HG02973 (cell line): ENCODE measurements around the gene AIG1.
"Not testable (repeated sequence)": the region's sequence is repeated elsewhere in the genome, so short reads cannot be mapped to it uniquely, and the experiment has no call there.

ENCODE experiments used
- ATAC-seq: cut with Tn5 transposase; IDR thresholded peaks from one replicate; pipeline ENCODE4 v1.9.1; 2021; ENCODE audit warnings: moderate library complexity; ENCODE audit not compliant: unreplicated experiment

The AIG1 gene

DNA sequence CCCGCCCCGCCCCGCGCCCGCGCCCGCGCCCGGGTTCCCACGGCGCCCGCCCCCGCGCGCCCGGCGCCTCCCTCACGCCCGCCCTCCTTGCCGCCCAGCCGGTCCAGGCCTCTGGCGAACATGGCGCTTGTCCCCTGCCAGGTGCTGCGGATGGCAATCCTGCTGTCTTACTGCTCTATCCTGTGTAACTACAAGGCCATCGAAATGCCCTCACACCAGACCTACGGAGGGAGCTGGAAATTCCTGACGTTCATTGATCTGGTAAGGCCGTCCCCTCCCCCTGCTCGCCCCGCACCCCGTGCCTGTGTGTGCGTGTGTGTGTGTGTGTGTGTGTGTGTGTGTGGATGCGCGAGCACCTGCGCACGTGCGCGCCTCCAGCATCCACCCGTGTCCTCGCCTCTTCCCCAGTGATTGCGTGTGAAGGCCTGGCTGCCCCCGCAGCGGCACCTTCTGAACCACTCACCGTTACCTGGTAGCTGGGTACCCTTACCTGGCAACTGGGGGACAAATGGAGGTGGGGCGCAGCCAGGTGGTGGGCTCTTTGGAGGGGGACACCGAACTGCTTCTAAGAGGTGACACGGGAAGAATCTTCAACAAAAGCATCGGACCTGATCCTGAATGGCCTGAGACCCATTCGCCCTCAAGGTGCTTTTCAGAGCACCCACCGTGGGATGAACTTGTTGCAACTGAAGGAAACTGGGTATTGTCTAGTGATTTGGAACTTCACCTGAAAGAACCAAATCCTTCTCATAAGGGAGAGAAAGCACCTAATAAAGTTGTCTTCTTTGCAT lies at the start of gene AIG1:
AIG1 (plus strand) TSS at position 84 of the 791 bp plus-strand sequence; CDS start at position 121, 37 bp downstream.
- ATAC-seq = peak; percentile 45

GRCh38 chr6:143014764-143015163 lies 45.9 kb upstream of the AIG1 start:
- ATAC-seq = no peak

- no peak for ATAC-seq
These were observed 45.4 kb upstream of the AIG1 start for GRCh38 chr6:143015300-143015706.

DNA sequence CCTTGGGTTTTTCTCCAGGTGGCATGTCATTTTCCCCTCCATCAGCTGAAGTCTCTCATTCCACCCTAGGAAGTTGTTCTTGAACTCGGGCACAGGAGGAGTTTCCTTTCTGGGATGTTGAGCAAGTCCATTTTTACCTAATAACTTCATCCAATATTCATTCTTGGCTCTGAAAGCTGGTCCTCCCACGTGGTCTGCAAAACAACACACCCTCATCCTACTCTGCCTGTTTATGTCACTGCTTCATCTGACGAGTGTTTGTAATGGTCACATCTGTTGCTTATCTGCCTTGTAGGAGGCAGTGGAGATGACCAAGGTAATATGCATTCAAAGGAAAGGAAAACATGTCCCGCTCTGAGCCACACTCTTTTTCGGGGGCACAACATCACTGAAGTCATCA lies 41.7 kb upstream of the AIG1 start:
- ATAC-seq = no peak

DNA sequence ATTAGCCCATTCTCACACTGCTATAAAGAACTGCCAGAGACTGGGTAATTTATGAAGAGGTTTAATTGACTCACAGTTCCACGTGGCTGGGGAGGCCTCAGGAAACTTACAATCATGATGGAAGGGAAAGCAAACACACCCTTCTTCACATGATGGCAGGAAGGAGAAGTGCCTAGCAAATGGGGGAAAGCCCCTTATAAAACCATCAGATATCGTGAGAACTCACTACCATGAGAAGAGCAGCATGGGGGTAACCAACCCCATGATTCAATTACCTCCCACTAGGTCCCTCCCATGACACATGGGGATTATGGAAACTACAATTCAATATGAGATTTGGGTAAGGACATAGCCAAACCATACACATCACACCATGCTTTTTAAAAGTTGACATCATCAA lies 39.8 kb upstream of the AIG1 start:
- not testable (repeated sequence) for ATAC-seq

DNA sequence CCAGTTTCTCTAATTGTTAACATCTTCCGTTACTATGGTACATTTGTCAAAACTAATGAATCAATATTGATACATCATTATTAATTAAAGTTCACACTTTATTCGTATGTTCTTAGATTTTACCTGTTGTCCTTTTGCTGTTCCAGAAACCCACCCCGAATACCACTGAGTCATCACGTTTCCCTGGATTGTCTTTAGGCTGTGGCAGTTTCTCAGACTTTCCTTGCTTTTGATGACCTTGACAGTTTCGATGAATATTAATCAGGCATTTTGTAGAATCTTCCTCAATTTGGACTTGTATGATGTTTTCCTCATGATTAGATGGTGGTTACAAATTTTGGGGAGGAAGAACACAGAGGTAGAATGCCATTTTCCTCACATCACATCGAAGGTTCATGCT lies 39.1 kb upstream of the AIG1 start:
- ATAC-seq = no peak

DNA sequence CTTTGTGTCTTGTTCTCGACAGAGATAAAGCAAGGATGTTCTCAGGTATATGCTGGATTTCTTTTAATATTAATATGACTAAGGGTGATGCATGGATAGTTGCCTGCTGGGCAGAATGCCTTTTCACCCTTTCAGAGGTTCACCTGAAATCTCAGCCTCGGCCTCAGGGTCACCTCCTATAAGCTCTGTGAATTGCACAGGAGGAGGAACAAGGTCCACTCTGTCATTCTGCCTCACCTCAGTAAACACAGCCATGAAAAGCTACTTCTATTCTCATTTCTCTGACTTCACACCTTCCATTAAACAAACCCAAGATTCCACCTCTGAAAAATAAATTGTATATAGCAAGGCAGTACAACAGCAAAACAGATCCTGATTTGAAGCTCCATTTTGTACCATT lies 38.1 kb upstream of the AIG1 start:
- ATAC-seq = no peak

DNA sequence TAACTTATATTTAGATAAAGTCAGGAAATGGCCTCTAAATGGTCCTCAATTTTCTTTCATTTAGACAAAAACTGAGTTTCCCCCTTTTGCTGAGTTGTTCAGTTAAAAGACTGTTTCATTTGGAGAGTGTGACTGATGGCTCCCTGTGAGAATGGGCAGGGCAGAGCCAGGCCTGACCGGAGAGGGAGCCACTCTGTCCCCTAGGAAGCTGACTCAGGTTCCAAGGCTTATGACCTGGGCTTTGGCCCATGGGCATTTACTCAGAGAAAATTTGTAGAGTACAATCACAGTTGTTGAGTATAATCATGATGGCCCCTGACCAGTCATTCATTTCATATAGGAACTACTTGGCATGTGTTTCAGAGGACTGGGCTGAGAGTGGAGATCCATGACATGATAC lies 37.0 kb upstream of the AIG1 start:
- no peak for ATAC-seq

DNA sequence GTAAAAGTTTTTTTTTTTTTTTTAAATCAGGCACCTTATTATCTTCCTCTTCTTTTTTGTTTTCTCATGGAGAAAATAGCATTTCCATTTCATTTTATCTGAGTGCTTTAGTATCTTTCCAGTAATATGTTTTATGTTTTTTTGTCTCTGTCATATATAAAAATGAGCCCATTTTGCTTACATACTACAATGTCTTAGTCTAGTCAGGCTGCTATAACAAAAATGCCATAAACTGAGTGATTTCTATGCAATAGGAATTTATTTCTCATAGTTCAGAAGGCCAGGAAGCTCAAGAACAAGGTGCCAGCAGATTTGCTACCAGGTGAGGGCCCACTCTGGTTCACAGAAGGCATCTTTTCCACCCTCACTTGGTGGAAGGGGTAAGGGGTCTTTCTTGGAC lies 35.7 kb upstream of the AIG1 start:
- no peak for ATAC-seq

- no peak for ATAC-seq
These were observed 33.8 kb upstream of the AIG1 start for GRCh38 chr6:143026696-143027449.

DNA sequence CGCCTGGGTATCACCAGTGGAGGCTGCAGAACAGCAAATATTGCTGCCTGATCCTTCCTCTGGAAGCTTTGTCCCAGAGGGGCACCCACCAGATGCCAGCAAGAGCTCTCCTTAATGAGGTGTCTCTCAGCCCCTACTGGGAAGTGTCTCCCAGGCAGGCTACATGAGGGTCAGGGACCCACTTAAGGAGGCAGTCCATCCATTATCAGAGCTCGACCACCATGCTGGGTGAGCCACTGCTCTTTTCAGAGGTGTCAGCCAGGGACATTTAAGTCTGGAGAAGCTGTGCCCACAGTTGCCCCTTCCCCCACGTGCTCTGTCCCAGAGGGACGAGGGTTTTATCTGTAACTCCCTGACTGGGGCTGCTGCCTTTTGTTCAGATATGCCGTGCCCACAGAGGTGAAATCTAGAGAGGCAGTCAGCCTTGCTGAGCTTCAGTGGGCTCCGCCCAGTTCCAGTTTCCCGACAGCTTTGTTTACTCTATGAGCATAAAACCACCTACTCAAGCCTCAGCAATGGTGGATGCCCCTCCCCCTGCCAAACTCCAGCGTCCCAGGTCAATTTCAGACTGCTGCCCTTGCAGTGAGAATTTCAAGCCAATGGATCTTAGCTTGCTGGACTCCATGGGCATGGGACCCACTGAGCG lies 25.9 kb upstream of the AIG1 start:
- no peak for ATAC-seq

DNA sequence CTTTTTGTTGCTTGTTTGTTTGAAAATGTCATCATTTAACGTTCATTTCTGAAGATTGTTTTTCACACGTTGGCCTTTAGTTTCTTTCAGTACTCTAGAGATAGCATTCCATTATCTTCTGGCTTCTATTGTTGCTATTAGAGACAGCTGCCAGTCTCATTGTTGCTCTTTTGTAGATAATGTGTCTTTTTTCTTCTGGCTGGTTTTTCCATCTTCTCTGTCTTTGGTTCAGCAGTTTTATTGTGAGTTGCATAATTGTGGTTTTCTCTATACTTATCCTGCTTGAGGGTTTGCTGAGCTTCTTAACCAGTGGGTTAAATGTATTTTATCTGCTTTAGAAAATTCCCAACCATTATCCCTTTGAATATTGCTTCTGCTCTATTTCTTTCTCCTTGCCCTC lies 23.2 kb upstream of the AIG1 start:
- ATAC-seq = no peak

DNA sequence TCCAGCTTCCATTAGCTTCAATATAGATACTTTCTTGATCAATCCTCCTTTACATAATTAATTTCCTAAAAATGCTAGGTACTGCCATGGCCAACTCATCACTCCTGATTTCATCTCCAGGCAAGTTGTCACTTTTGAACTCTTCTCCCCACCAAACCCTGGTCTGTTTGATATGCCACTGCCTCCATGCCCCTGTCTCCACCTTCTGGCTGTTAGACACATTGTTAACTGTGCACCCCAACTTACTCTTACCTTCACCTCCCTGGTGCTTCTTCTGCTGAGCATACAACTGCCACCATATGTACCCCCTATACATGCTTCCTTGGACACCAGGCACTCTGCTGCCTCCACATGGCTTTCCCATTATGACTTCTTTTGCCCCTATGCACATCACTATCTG lies 21.9 kb upstream of the AIG1 start:
- ATAC-seq = no peak

GRCh38 chr6:143039548-143039947 lies 21.1 kb upstream of the AIG1 start:
- ATAC-seq = no peak

DNA sequence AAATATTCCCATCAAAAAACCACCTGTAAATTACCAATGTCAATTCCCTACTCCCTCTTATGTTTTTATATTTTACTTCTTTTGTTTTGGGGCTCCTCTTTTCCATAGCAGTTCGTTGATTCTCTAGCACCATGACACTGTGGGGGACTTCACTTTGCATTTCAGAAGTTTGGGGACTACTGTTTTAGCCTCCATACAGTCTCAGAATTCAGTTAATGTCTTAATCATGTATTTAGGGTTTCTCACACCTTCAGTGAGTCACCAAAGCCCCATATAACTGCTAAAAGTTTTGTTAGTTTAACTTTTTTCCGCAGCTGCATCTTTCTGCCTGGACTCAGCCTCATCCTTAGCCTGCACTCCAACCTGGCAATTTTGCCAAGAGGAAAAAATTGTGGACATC lies 20.7 kb upstream of the AIG1 start:
- ATAC-seq = no peak

- ATAC-seq = not testable (repeated sequence)
These were observed 16.3 kb upstream of the AIG1 start for GRCh38 chr6:143044345-143044744.

GRCh38 chr6:143049611-143050010 lies 11.1 kb upstream of the AIG1 start:
- no peak for ATAC-seq

DNA sequence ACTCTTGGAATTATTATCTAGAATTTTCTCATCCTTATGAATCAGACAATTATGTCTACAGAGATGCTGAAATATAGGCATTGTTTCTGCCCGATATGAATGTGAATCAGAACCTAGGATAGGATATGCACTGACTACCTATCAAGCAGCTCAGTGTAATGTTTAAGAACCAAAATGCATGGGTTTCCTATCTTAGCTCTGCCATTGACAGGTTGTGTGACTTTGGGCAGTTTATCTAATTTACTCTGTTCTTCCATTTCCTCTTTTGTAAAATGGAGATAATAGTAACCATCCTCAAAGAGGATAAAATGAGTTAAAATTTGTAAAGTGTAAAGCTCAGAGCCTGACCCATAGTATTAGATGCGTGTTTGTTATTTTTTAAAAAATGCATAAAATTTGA lies 10.2 kb upstream of the AIG1 start:
- no peak for ATAC-seq

DNA sequence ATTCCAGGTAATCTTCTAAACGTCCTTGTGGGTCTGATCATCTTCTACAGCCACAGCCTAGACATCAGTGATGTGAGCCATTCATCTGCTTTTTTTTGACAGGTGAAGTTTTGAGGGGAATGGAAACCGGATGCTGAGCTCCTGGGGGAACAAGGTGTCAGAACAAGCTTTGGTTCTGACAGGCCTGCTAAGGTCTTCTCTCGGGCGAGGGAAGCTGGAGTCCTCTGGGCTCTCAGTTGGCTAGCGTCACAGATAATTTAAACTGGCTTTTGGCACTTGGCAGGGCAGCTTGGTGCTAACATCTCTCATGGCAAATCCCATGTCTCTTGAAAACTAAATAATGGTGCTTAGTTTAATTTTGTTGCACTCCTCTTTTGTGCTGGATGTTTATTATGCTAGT lies 8.4 kb upstream of the AIG1 start:
- no peak for ATAC-seq

- ATAC-seq = no peak
These were observed 6.8 kb upstream of the AIG1 start for GRCh38 chr6:143053856-143054255.

- no peak for ATAC-seq
These were observed 6.4 kb upstream of the AIG1 start for GRCh38 chr6:143054329-143054728.

DNA sequence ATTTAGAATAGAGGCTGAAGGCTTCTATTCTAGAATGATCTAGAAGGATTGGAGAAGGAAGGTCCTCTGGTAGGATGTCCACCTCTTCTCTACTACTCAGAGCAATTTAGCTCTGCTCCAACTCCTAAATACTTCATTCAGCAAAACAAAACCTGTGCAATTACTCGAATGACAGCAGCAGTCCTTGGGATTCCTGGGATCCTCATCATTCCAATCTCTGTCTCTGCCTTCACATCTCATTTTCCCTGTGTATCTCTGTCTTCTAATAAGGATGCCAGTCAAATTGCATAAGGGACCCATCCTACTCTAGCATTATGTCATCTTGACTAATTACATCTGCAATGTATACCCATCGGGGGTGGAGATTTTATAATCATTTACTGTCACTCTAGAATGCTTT lies 5.5 kb upstream of the AIG1 start:
- ATAC-seq = no peak
